H1 (cell line): ENCODE measurements around the gene ACTL7A.

Experiments
- CHD1 ChIP-seq: IDR thresholded peaks from 2 replicates; pipeline ENCODE4 v1.6.1; 2012; ENCODE audit warnings: low read depth, low read length, improper control_type of control experiment
- CTCF ChIP-seq, 3 experiments: IDR thresholded peaks; 1 replicate in 2 of 3; 2 replicates in 1 of 3; pipeline versions ENCODE4 v1.5.1 to v1.6.1; 2011; ENCODE audit warnings: low read length in 3 of 3, mild to moderate bottlenecking in 3 of 3, inconsistent platforms in 2 of 3, low read depth in 1 of 3, moderate library complexity in 1 of 3; ENCODE audit not compliant: insufficient read depth in 1 of 3; ENCODE audit errors: control extremely low read depth in 1 of 3
- EZH2 ChIP-seq: fragments of 200-600 bp; sonication (generic); IDR thresholded peaks from 2 replicates; pipeline ENCODE4 v1.7.1; 2012; ENCODE audit warnings: low read depth, mild to moderate bottlenecking, moderate library complexity, low read length, inconsistent platforms; ENCODE audit not compliant: severe bottlenecking
- JUND ChIP-seq: IDR thresholded peaks from 2 replicates; pipeline ENCODE4 v1.6.1; 2011; ENCODE audit warnings: mild to moderate bottlenecking, improper control_type of control experiment, low read length
- POLR2AphosphoS5 ChIP-seq: IDR thresholded peaks from 2 replicates; pipeline ENCODE4 v1.6.1; 2011; ENCODE audit warnings: low read depth, low read length

DNA sequence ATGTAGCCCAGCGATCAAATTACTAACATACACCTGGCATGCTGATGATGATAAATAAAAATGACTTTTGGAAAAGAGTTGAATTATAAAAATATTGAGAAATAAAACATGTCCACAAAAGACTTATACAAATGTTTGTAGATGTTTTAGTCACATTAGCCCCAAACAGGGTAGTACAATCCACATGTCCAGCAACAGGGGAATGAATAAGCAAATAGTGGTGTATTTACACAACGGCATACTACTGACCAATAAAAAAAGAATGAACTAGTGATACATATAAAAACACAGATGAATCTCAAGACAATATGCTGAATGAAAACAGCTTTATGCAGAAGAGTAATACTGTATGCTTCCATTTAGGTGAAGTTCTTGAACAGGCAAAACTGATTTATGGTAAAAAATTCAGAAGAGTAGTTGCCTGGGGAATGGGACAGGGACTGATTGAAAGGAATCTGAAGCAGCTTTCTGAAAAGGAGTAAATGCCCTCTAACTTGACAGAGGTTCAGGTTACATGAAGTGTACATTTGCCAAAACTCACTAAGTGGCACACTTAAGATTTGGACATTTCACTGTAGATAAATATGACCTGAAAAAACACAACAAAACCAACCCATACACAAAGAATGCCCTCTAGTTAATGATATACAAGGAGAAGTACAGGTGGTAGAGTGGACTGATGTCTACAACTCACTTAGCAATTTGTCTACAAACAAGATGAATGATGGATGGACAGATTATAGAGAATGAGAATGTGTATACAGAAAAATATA is 35.4 kb downstream of the ACTL7A start:
- TF ChIP-seq EZH2 = no peak
- no peak for TF ChIP-seq CTCF (IDR thresholded peaks at IDR 0.05; ENCODE audit: control extremely low read depth in 1 of 3, insufficient read depth in 1 of 3, low read depth in 1 of 3, low read length in 3 of 3)
- TF ChIP-seq JUND = no peak
- no peak for TF ChIP-seq POLR2AphosphoS5
- no peak for TF ChIP-seq CHD1
